NT2/D1 (cell line): Measurements from ENCODE around the gene PBX1.

ENCODE experiments used
- YY1 ChIP-seq: IDR thresholded peaks from 2 replicates; pipeline ENCODE4 v1.6.1; 2011; ENCODE audit not compliant: insufficient read length, insufficient read depth
- ZNF274 ChIP-seq: IDR thresholded peaks from 2 replicates; pipeline ENCODE4 v1.6.1; 2011; ENCODE audit warnings: mild to moderate bottlenecking, low read depth, low read length

DNA sequence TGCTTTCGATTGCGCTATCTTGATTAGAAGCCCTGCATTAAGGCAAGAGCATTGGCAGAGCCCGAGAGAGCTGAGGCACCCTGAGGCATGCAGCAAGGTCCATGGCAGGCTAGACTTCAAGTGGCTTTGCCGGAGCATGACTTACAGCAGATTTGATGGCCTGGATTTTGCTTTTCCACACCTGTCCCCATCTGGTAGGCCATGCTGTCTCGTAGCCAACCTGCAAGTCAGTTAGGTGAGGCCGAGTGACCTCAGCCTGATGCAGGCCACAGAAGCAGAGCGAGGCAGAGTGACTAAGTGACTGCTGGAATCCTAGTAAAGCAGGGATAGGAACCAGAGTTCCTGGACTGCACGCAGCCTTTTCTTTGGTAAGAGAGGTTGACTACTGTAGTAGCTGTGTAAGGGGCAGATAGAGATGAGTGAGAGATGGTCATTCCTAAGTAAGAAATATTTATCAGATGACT lies 148.9 kb downstream of the PBX1 start:
- TF ChIP-seq YY1: no peak
- TF ChIP-seq ZNF274: no peak
